ENCODE data around the gene LRP1.
A peak's percentile ranks its signal among the peaks of the same experiment; 100 is the strongest.

Gene LRP1

GRCh38 chr12:57216014-57216911, 88.0 kb downstream of the LRP1 start, which contains the start of gene NXPH4:
TSS of gene NXPH4 (plus strand) at chr12:57216794. CDS start at chr12:57216970, 176 bp downstream.
- DNase-seq (peak; percentile 41 to 46), ATAC-seq (peak; percentile 41)
- Mint-ChIP-seq H3K4me3 (peak within 1 kb of the TSS; percentile 74 to 81), H3K27ac (peak within 1 kb of the TSS in 1 of 2 donors; percentile 59), H3K4me1 (peaks cover 60% of the 10 kb centered on the region), H3K27me3 (peaks cover 77% of the 10 kb centered on the region), H3K9me3 (no peaks in the 10 kb centered on the region)

- peaks cover 87% of the 10 kb centered on the region for H3K27me3 Mint-ChIP-seq
- H3K4me3 Mint-ChIP-seq = peak overlapping the region; percentile 73 to 74
- no peak for DNase-seq
- H3K4me1 Mint-ChIP-seq = peaks cover 70% of the 10 kb centered on the region
- no peak overlapping the region for H3K27ac Mint-ChIP-seq
- ATAC-seq = no peak
- no peaks in the 10 kb centered on the region for H3K9me3 Mint-ChIP-seq
These were observed 88.9 kb downstream of the LRP1 start for GRCh38 chr12:57216921-57217879.

- DNase-seq (no peak), ATAC-seq (no peak)
- H3K27me3 Mint-ChIP-seq = peaks cover 94% of the 10 kb centered on the region
- H3K4me1 Mint-ChIP-seq = peaks cover 78% of the 10 kb centered on the region
- H3K27ac Mint-ChIP-seq = no peak overlapping the region
- no peaks in the 10 kb centered on the region for H3K9me3 Mint-ChIP-seq
- peak overlapping the region in 1 of 2 donors; percentile 18 for H3K4me3 Mint-ChIP-seq
These were observed 90.0 kb downstream of the LRP1 start for GRCh38 chr12:57218030-57218853.

GRCh38 chr12:57219205-57219992, 91.1 kb downstream of the LRP1 start:
- Mint-ChIP-seq H3K4me3 (no peak overlapping the region), H3K27me3 (peaks cover 94% of the 10 kb centered on the region), H3K4me1 (peaks cover 78% of the 10 kb centered on the region), H3K9me3 (no peaks in the 10 kb centered on the region), H3K27ac (no peak overlapping the region)
- ATAC-seq = no peak
- no peak for DNase-seq

- DNase-seq (no peak), ATAC-seq (no peak)
- no peaks in the 10 kb centered on the region for H3K9me3 Mint-ChIP-seq
- H3K27me3 Mint-ChIP-seq = peaks cover 94% of the 10 kb centered on the region
- no peak overlapping the region for H3K27ac Mint-ChIP-seq
- peaks cover 78% of the 10 kb centered on the region for H3K4me1 Mint-ChIP-seq
- no peak overlapping the region for H3K4me3 Mint-ChIP-seq
These were observed 91.9 kb downstream of the LRP1 start for GRCh38 chr12:57219993-57220754.

GRCh38 chr12:57220770-57221168, 92.5 kb downstream of the LRP1 start:
- Mint-ChIP-seq H3K27me3 (peaks cover 94% of the 10 kb centered on the region), H3K27ac (no peak overlapping the region), H3K9me3 (no peaks in the 10 kb centered on the region), H3K4me3 (no peak overlapping the region), H3K4me1 (peaks cover 78% of the 10 kb centered on the region)
- DNase-seq (no peak), ATAC-seq (no peak)

GRCh38 chr12:57221169-57221917, 93.1 kb downstream of the LRP1 start:
- H3K9me3 Mint-ChIP-seq = no peaks in the 10 kb centered on the region
- ATAC-seq (no peak), DNase-seq (no peak)
- peaks cover 95% of the 10 kb centered on the region for H3K27me3 Mint-ChIP-seq
- H3K4me3 Mint-ChIP-seq = peak overlapping the region in 1 of 2 donors; percentile 41
- H3K4me1 Mint-ChIP-seq = peaks cover 79% of the 10 kb centered on the region
- peak overlapping the region in 1 of 2 donors; percentile 51 for H3K27ac Mint-ChIP-seq

- H3K27ac Mint-ChIP-seq = no peak overlapping the region
- H3K4me1 Mint-ChIP-seq = peaks cover 85% of the 10 kb centered on the region
- DNase-seq = no peak
- no peaks in the 10 kb centered on the region for H3K9me3 Mint-ChIP-seq
- peaks cover 100% of the 10 kb centered on the region for H3K27me3 Mint-ChIP-seq
- ATAC-seq = peak; percentile 12
- no peak overlapping the region for H3K4me3 Mint-ChIP-seq
These were observed 94.3 kb downstream of the LRP1 start for GRCh38 chr12:57222286-57223190.

- peak overlapping the region in 1 of 2 donors; percentile 34 for H3K4me3 Mint-ChIP-seq
- peak; percentile 69 for ATAC-seq
- H3K4me1 Mint-ChIP-seq = peaks cover 85% of the 10 kb centered on the region
- H3K27me3 Mint-ChIP-seq = peaks cover 96% of the 10 kb centered on the region
- H3K27ac Mint-ChIP-seq = peak overlapping the region in 1 of 2 donors; percentile 1
- peak; percentile 44 to 47 for DNase-seq
- no peaks in the 10 kb centered on the region for H3K9me3 Mint-ChIP-seq
These were observed 95.2 kb downstream of the LRP1 start for GRCh38 chr12:57223191-57224165.

GRCh38 chr12:57224278-57224972, 96.1 kb downstream of the LRP1 start:
- peaks cover 86% of the 10 kb centered on the region for H3K27me3 Mint-ChIP-seq
- no peaks in the 10 kb centered on the region for H3K9me3 Mint-ChIP-seq
- H3K27ac Mint-ChIP-seq = no peak overlapping the region
- DNase-seq (no peak), ATAC-seq (peak; percentile 18)
- H3K4me3 Mint-ChIP-seq = peak overlapping the region in 1 of 2 donors; percentile 71
- peaks cover 94% of the 10 kb centered on the region for H3K4me1 Mint-ChIP-seq

All from stimulated activated naive CD8-positive, alpha-beta T cell treated with anti-CD3 and anti-CD28 coated beads, Interleukin-15, amount 100 ng/mL, for 72 hours (primary cell).